HL-60/S4 treated with retinoic acid at 250 ng/mL for 4 days and 3 days (cell line): ENCODE data around the gene KRT2.

Source experiments
- in situ Hi-C: fragments of 300-500 bp; cut with MboI; formaldehyde crosslinking; loops from 2 replicates; pipeline ENCODE4 v1.7.0; 2022; ENCODE audit warnings: low sequenced_read_pairs

The KRT2 gene

GRCh38 chr12:52667509-52667908, 15.5 kb upstream of the KRT2 start:
- in situ Hi-C loops: no loop called here

- in situ Hi-C loops: no loop called here
Observed at GRCh38 chr12:52666471-52666870, 14.5 kb upstream of the KRT2 start.

- in situ Hi-C loops: no loop called here
Observed at GRCh38 chr12:52663420-52663819, 11.4 kb upstream of the KRT2 start.

- in situ Hi-C loops: no loop called here
Observed at GRCh38 chr12:52662918-52663229, 10.9 kb upstream of the KRT2 start.

GRCh38 chr12:52662093-52662917, 10.3 kb upstream of the KRT2 start:
- in situ Hi-C loops: no loop called here

GRCh38 chr12:52661668-52662067, 9.7 kb upstream of the KRT2 start:
- in situ Hi-C loops: no loop called here

- in situ Hi-C loops: no loop called here
Observed at GRCh38 chr12:52660934-52661499, 9.0 kb upstream of the KRT2 start.

GRCh38 chr12:52659951-52660350, 7.9 kb upstream of the KRT2 start:
- in situ Hi-C loops: no loop called here

GRCh38 chr12:52659395-52659794, 7.4 kb upstream of the KRT2 start:
- in situ Hi-C loops: no loop called here

- in situ Hi-C loops: no loop called here
Observed at GRCh38 chr12:52658196-52658595, 6.2 kb upstream of the KRT2 start.

GRCh38 chr12:52657250-52657902, 5.4 kb upstream of the KRT2 start:
- in situ Hi-C loops: no loop called here

- in situ Hi-C loops: no loop called here
Observed at GRCh38 chr12:52656616-52657015, 4.6 kb upstream of the KRT2 start.

GRCh38 chr12:52655720-52656124, 3.7 kb upstream of the KRT2 start:
- in situ Hi-C loops: no loop called here

- in situ Hi-C loops: no loop called here
Observed at GRCh38 chr12:52655251-52655650, 3.2 kb upstream of the KRT2 start.

- in situ Hi-C loops: no loop called here
Observed at GRCh38 chr12:52650520-52651081, 1.4 kb downstream of the KRT2 start.

- in situ Hi-C loops: no loop called here
Observed at GRCh38 chr12:52649066-52649465, 2.9 kb downstream of the KRT2 start.

- in situ Hi-C loops: no loop called here
Observed at GRCh38 chr12:52648012-52648550, 3.9 kb downstream of the KRT2 start.

GRCh38 chr12:52647601-52648000, 4.4 kb downstream of the KRT2 start:
- in situ Hi-C loops: no loop called here

GRCh38 chr12:52646613-52647012, 5.4 kb downstream of the KRT2 start:
- in situ Hi-C loops: no loop called here

GRCh38 chr12:52645982-52646381, 6.0 kb downstream of the KRT2 start:
- in situ Hi-C loops: no loop called here

- in situ Hi-C loops: no loop called here
Observed at GRCh38 chr12:52645120-52645761, 6.8 kb downstream of the KRT2 start.
